Fibroblast of villous mesenchyme (primary cell): ENCODE data around the gene EXT2. TPM values are rescaled to one million over a fixed set of nuclear protein-coding genes. Genes with fewer than 3 reads are reported as not detected.

ENCODE experiments used
- DNase-seq: peaks from one replicate; pipeline ENCODE4 v3.0.0-alpha.2; 2010; ENCODE audit warnings: low read depth
- H3K4me3 ChIP-seq: 2 replicates; pipeline ENCODE4 v1.5.1; 2011; ENCODE audit warnings: low read depth, mild to moderate bottlenecking, low read length
- CTCF ChIP-seq: IDR thresholded peaks from 2 replicates; pipeline ENCODE4 v1.5.1; 2012; ENCODE audit warnings: low read depth, mild to moderate bottlenecking, low read length; ENCODE audit not compliant: insufficient read depth
- total RNA-seq: library from RNA; depleted of rRNA; stranded (reverse); fragments of >200 nt; gene quantifications from 2 replicates; pipeline ENCODE4 v1.2.3, GENCODE V29; 2012

EXT2 gene
- total RNA-seq, 1 donor: 161 TPM

GRCh38 chr11:44082645-44083044 is 12.8 kb upstream of the EXT2 start:
- no peak overlapping the region for H3K4me3 ChIP-seq
- DNase-seq: no peak
- no peak for TF ChIP-seq CTCF

- no peak overlapping the region for H3K4me3 ChIP-seq
Observed at GRCh38 chr11:44083433-44083832, 12.0 kb upstream of the EXT2 start.

GRCh38 chr11:44083906-44084305 is 11.6 kb upstream of the EXT2 start:
- no peak for TF ChIP-seq CTCF
- H3K4me3 ChIP-seq: no peak overlapping the region
- no peak for DNase-seq

More at GRCh38 chr11:44083433-44083832, 12.0 kb upstream of the EXT2 start:
- no peak for TF ChIP-seq CTCF
- DNase-seq: no peak

- no peak for TF ChIP-seq CTCF
- no peak overlapping the region for H3K4me3 ChIP-seq
- no peak for DNase-seq
Observed at GRCh38 chr11:44085330-44085729, 10.1 kb upstream of the EXT2 start.

- TF ChIP-seq CTCF: no peak
- no peak overlapping the region for H3K4me3 ChIP-seq
- DNase-seq: no peak
Observed at GRCh38 chr11:44088377-44088776, 7.1 kb upstream of the EXT2 start.

GRCh38 chr11:44088871-44089270 is 6.6 kb upstream of the EXT2 start:
- TF ChIP-seq CTCF: no peak
- H3K4me3 ChIP-seq: no peak overlapping the region
- DNase-seq: no peak

- no peak overlapping the region for H3K4me3 ChIP-seq
- TF ChIP-seq CTCF: no peak
- DNase-seq: no peak
Observed at GRCh38 chr11:44090539-44090938, 4.9 kb upstream of the EXT2 start.
